PC-9 (cell line): ENCODE measurements around the gene PHF21B.

Experiments
- EZH2 ChIP-seq: fragments of 200-600 bp; sonication (generic); IDR thresholded peaks from 2 replicates; pipeline ENCODE4 v1.8.0; 2017; ENCODE audit warnings: antibody characterized with exemption, low read depth
- TF ChIP-seq, protein P1 (sequence below): fragments of 200-600 bp; sonication (generic); conservative IDR thresholded peaks from 2 replicates; pipeline ENCODE4 v1.6.1; 2017; ENCODE audit warnings: mixed run types, antibody characterized with exemption, mild to moderate bottlenecking, moderate library complexity

DNA sequence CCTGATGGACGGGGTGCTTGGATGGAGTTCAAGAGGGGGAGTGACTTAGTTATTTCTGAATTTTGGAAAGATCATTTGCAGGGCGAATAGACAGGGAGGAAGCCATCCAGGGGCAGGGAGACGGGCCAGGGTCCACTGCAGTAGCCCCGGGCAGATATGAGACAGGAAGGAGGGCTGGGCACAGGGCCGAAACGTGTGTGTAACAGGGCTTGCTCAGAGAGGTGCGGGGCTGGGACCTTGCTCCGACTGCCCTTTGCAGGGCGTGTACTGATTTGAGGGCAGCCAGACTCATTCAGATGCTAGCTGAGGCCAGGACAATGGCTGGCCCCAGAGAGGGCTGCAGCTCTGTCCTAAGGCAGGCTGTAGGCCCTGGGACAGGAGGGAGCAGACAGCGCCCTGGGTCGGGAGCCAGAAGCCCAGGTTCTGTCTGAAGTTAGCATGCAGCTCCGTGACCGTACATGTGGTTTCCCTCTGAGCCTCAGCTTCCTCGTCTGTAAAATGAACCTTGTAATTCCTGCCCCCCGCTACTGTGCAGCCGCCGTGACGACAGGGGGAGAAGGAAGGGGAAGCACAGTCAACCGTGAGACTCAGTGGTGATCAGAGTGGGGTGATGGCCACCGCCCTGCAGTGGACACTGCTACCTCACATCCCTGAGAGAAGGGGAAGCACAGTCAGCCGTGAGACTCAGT is 103.4 kb downstream of the PHF21B start:
- no peak for TF ChIP-seq EZH2
- TF ChIP-seq, protein P1, sequence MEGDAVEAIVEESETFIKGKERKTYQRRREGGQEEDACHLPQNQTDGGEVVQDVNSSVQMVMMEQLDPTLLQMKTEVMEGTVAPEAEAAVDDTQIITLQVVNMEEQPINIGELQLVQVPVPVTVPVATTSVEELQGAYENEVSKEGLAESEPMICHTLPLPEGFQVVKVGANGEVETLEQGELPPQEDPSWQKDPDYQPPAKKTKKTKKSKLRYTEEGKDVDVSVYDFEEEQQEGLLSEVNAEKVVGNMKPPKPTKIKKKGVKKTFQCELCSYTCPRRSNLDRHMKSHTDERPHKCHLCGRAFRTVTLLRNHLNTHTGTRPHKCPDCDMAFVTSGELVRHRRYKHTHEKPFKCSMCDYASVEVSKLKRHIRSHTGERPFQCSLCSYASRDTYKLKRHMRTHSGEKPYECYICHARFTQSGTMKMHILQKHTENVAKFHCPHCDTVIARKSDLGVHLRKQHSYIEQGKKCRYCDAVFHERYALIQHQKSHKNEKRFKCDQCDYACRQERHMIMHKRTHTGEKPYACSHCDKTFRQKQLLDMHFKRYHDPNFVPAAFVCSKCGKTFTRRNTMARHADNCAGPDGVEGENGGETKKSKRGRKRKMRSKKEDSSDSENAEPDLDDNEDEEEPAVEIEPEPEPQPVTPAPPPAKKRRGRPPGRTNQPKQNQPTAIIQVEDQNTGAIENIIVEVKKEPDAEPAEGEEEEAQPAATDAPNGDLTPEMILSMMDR: no peak
